HG03064 (cell line): Measurements from ENCODE around the gene NEDD4L.
"Not testable (repeated sequence)": the region's sequence is repeated elsewhere in the genome, so short reads cannot be mapped to it uniquely, and the experiment has no call there.

Source experiments
- ATAC-seq: cut with Tn5 transposase; IDR thresholded peaks from one replicate; pipeline ENCODE4 v1.9.1; 2021; ENCODE audit warnings: low read depth; ENCODE audit not compliant: unreplicated experiment

The NEDD4L gene

GRCh38 chr18:58279504-58280175 is 235.6 kb downstream of the NEDD4L start:
- ATAC-seq: no peak

- no peak for ATAC-seq
Observed at GRCh38 chr18:58280191-58280590, 236.2 kb downstream of the NEDD4L start.

- ATAC-seq: not testable (repeated sequence)
Observed at GRCh38 chr18:58282872-58283271, 238.8 kb downstream of the NEDD4L start.

GRCh38 chr18:58284699-58285448 is 240.8 kb downstream of the NEDD4L start:
- ATAC-seq: no peak

GRCh38 chr18:58285449-58286130 is 241.6 kb downstream of the NEDD4L start:
- ATAC-seq: no peak

GRCh38 chr18:58286632-58287352 is 242.8 kb downstream of the NEDD4L start:
- ATAC-seq: no peak

- no peak for ATAC-seq
Observed at GRCh38 chr18:58287353-58288274, 243.6 kb downstream of the NEDD4L start.

- no peak for ATAC-seq
Observed at GRCh38 chr18:58288921-58289797, 245.1 kb downstream of the NEDD4L start.

GRCh38 chr18:58290116-58290695 is 246.2 kb downstream of the NEDD4L start:
- no peak for ATAC-seq

- no peak for ATAC-seq
Observed at GRCh38 chr18:58291131-58291530, 247.1 kb downstream of the NEDD4L start.

- no peak for ATAC-seq
Observed at GRCh38 chr18:58292638-58293037, 248.6 kb downstream of the NEDD4L start.

- no peak for ATAC-seq
Observed at GRCh38 chr18:58297198-58297597, 253.2 kb downstream of the NEDD4L start.

- no peak for ATAC-seq
Observed at GRCh38 chr18:58298251-58299134, 254.5 kb downstream of the NEDD4L start.

GRCh38 chr18:58299135-58299473 is 255.1 kb downstream of the NEDD4L start:
- ATAC-seq: no peak

- ATAC-seq: no peak
Observed at GRCh38 chr18:58299936-58300335, 255.9 kb downstream of the NEDD4L start.

GRCh38 chr18:58300867-58301266 is 256.8 kb downstream of the NEDD4L start:
- ATAC-seq: no peak

- ATAC-seq: no peak
Observed at GRCh38 chr18:58302811-58303210, 258.8 kb downstream of the NEDD4L start.

GRCh38 chr18:58303363-58303762 is 259.3 kb downstream of the NEDD4L start:
- ATAC-seq: no peak
